HEK293 (cell line): ENCODE measurements around the gene NRIP3.

ENCODE experiments used
- CTCF ChIA-PET: fragments of 350-600 bp; formaldehyde crosslinking; extraction: SDS; loops from one replicate; lab custom pipeline; 2021; ENCODE audit warnings: antibody characterized with exemption; lab: Yijun Ruan, JAX
- POLR2A ChIA-PET: fragments of 300-600 bp; formaldehyde crosslinking; extraction: SDS; loops from one replicate; lab custom pipeline; 2020; ENCODE audit warnings: antibody characterized with exemption, inconsistent platforms; lab: Yijun Ruan, JAX
- H3K27ac ChIP-seq: fragments of 200-500 bp; sonication (Bioruptor generic); 2 replicates; pipeline ENCODE4 v1.5.1; 2014; ENCODE audit warnings: low read depth, low read length, control low read depth, inconsistent platforms; ENCODE audit errors: extremely low read depth
- H3K36me3 ChIP-seq, 2 experiments: fragments of 200-500 bp in 1 of 2; sonication (Bioruptor generic) in 1 of 2; 1 replicate in 1 of 2; 2 replicates in 1 of 2; pipeline ENCODE4 v1.5.1; 2014 to 2017; ENCODE audit warnings: inconsistent platforms in 2 of 2, low read length in 2 of 2; ENCODE audit not compliant: control insufficient read depth in 2 of 2, insufficient read depth in 1 of 2
- H3K4me1 ChIP-seq: fragments of 200-500 bp; sonication (Bioruptor generic); 2 replicates; pipeline ENCODE4 v1.5.1; 2014; ENCODE audit warnings: mild to moderate bottlenecking, low read length, inconsistent platforms; ENCODE audit not compliant: control insufficient read depth, insufficient read depth
- H3K4me3 ChIP-seq: 2 replicates; pipeline ENCODE4 v1.5.1; 2011; ENCODE audit warnings: low read depth, mild to moderate bottlenecking, control low read depth, low read length, moderate library complexity
- H3K9me3 ChIP-seq: fragments of 200-500 bp; sonication (Bioruptor generic); 2 replicates; pipeline ENCODE4 v1.5.1; 2014; ENCODE audit warnings: low read depth, low read length, inconsistent platforms; ENCODE audit not compliant: control insufficient read depth, insufficient read depth
- PRDM4 ChIP-seq: fragments of 450-650 bp; formaldehyde crosslinking; IDR thresholded peaks from 2 replicates; pipeline ENCODE4 v1.5.1; 2017; ENCODE audit warnings: missing biosample characterization, missing genetic modification characterization
- ZBTB48 ChIP-seq: fragments of 450-650 bp; formaldehyde crosslinking; IDR thresholded peaks from 2 replicates; pipeline ENCODE4 v1.5.1; 2016; ENCODE audit warnings: missing biosample characterization, missing genetic modification characterization
- ZBTB6 ChIP-seq: fragments of 450-650 bp; formaldehyde crosslinking; IDR thresholded peaks from 2 replicates; pipeline ENCODE4 v1.5.1; 2017; ENCODE audit warnings: missing biosample characterization, missing genetic modification characterization
- ZNF10 ChIP-seq: fragments of 450-650 bp; formaldehyde crosslinking; IDR thresholded peaks from 2 replicates; pipeline ENCODE4 v1.5.1; 2017; ENCODE audit warnings: missing biosample characterization, missing genetic modification characterization
- ZNF266 ChIP-seq: fragments of 450-650 bp; formaldehyde crosslinking; IDR thresholded peaks from 2 replicates; pipeline ENCODE4 v1.5.1; 2016; ENCODE audit warnings: missing biosample characterization, missing genetic modification characterization, low read depth
- ZNF416 ChIP-seq: fragments of 450-650 bp; formaldehyde crosslinking; IDR thresholded peaks from 2 replicates; pipeline ENCODE4 v1.5.1; 2016; ENCODE audit warnings: missing biosample characterization, missing genetic modification characterization
- ZNF423 ChIP-seq: fragments of 450-650 bp; formaldehyde crosslinking; IDR thresholded peaks from 2 replicates; pipeline ENCODE4 v1.5.1; 2016; ENCODE audit warnings: missing biosample characterization, missing genetic modification characterization
- ZNF518A ChIP-seq: fragments of 450-650 bp; formaldehyde crosslinking; conservative IDR thresholded peaks from 2 replicates; pipeline ENCODE4 v1.5.1; 2016; ENCODE audit warnings: low read depth, missing biosample characterization, missing genetic modification characterization
- ZNF571 ChIP-seq: fragments of 450-650 bp; formaldehyde crosslinking; IDR thresholded peaks from 2 replicates; pipeline ENCODE4 v1.5.0; 2017; ENCODE audit warnings: missing biosample characterization, missing genetic modification characterization
- ZNF639 ChIP-seq: fragments of 450-650 bp; formaldehyde crosslinking; IDR thresholded peaks from 2 replicates; pipeline ENCODE4 v1.5.1; 2016; ENCODE audit warnings: missing biosample characterization, missing genetic modification characterization
- ZSCAN4 ChIP-seq: fragments of 450-650 bp; formaldehyde crosslinking; IDR thresholded peaks from 2 replicates; pipeline ENCODE4 v1.5.1; 2017; ENCODE audit warnings: missing biosample characterization, missing genetic modification characterization

Gene NRIP3

GRCh38 chr11:8941341-8942103 is 62.3 kb downstream of the NRIP3 start:
- H3K4me3 ChIP-seq = no peak overlapping the region
- H3K9me3 ChIP-seq = no peaks in the 10 kb centered on the region
- ChIA-PET CTCF (interaction anchor here (0.6 to 2.2 kb wide), 4 partner anchors 18 to 155 kb away, joined by 3 to 10 read pairs (median 4); no protein-coding TSS in a partner anchor), POLR2A (no interaction called here)
- no peaks in the 10 kb centered on the region for H3K4me1 ChIP-seq
- no peak for TF ChIP-seq ZNF10 (tag by site-specific recombination)
- no peak for TF ChIP-seq ZBTB6
- TF ChIP-seq PRDM4 (tag by site-specific recombination) = no peak
- no peak for TF ChIP-seq ZBTB48 (tag by site-specific recombination)
- TF ChIP-seq ZNF571 (tag by site-specific recombination) = no peak
- no peak for TF ChIP-seq ZSCAN4 (tag by site-specific recombination)
- H3K36me3 ChIP-seq = peaks cover 0 to 5% of the 10 kb centered on the region in 2 experiments; a peak in 1 of 3 replicates
- H3K27ac ChIP-seq = no peak overlapping the region

GRCh38 chr11:8937659-8938058 is 66.1 kb downstream of the NRIP3 start:
- Histone ChIP-seq H3K27ac (no peak overlapping the region), H3K36me3 (no peaks in the 10 kb centered on the region), H3K4me3 (no peak overlapping the region), H3K9me3 (no peaks in the 10 kb centered on the region), H3K4me1 (no peaks in the 10 kb centered on the region)
- CTCF ChIA-PET = interaction anchor here (1.3 kb wide), 1 partner anchor 22 kb away, joined by 4 read pairs; no protein-coding TSS in a partner anchor
- TF ChIP-seq ZNF639 (tag by site-specific recombination) = no peak
- TF ChIP-seq ZNF266 (tag by site-specific recombination) = no peak
- no peak for TF ChIP-seq ZNF423 (tag by site-specific recombination)
- TF ChIP-seq ZNF518A = no peak
- TF ChIP-seq ZNF416 = no peak
- POLR2A ChIA-PET = interaction anchor here (0.6 kb wide), 1 partner anchor 292 kb away, joined by 10 read pairs; no protein-coding TSS in a partner anchor
